Measurements from ENCODE around the gene HOXA7.

Gene HOXA7

GRCh38 chr7:27182285-27182841 is 25.9 kb upstream of the HOXA7 start:
- DNase-seq (ENCODE audit: low read depth in 3 of 3), result no peak

GRCh38 chr7:27181795-27182275 is 25.4 kb upstream of the HOXA7 start:
- DNase-seq (ENCODE audit: low read depth in 3 of 3), result no peak

- no peak for DNase-seq (ENCODE audit: low read depth in 3 of 3)
Observed at GRCh38 chr7:27180431-27181420, 24.3 kb upstream of the HOXA7 start.

- peak in 1 of 3 experiments; percentile 56 for DNase-seq (ENCODE audit: low read depth in 3 of 3)
Observed at GRCh38 chr7:27179503-27180430, 23.3 kb upstream of the HOXA7 start.

GRCh38 chr7:27179030-27179429 is 22.6 kb upstream of the HOXA7 start:
- no peak for DNase-seq (ENCODE audit: low read depth in 3 of 3)

GRCh38 chr7:27178366-27178765 is 21.9 kb upstream of the HOXA7 start:
- DNase-seq (ENCODE audit: low read depth in 3 of 3), result no peak

GRCh38 chr7:27177795-27178320 is 21.4 kb upstream of the HOXA7 start:
- DNase-seq (ENCODE audit: low read depth in 3 of 3), result no peak

- no peak for DNase-seq (ENCODE audit: low read depth in 3 of 3)
Observed at GRCh38 chr7:27176962-27177794, 20.7 kb upstream of the HOXA7 start.

- DNase-seq (ENCODE audit: low read depth in 3 of 3), result no peak
Observed at GRCh38 chr7:27176524-27176845, 20.0 kb upstream of the HOXA7 start.

- no peak for DNase-seq (ENCODE audit: low read depth in 3 of 3)
Observed at GRCh38 chr7:27175626-27176523, 19.4 kb upstream of the HOXA7 start.

GRCh38 chr7:27174874-27175625 is 18.6 kb upstream of the HOXA7 start:
- DNase-seq (ENCODE audit: low read depth in 3 of 3), result no peak

- DNase-seq (ENCODE audit: low read depth in 3 of 3), result no peak
Observed at GRCh38 chr7:27173956-27174873, 17.7 kb upstream of the HOXA7 start, which contains the start of gene HOXA10. HOXA10 (minus strand) TSS chr7:27174320; CDS start chr7:27174306, 14 bp downstream.

GRCh38 chr7:27173511-27173955 is 17.1 kb upstream of the HOXA7 start:
- DNase-seq (ENCODE audit: low read depth in 3 of 3), result no peak

- DNase-seq (ENCODE audit: low read depth in 3 of 3), result no peak
Observed at GRCh38 chr7:27172823-27173510, 16.5 kb upstream of the HOXA7 start.

GRCh38 chr7:27172315-27172774 is 15.9 kb upstream of the HOXA7 start:
- DNase-seq (ENCODE audit: low read depth in 3 of 3), result no peak

GRCh38 chr7:27171637-27172314 is 15.3 kb upstream of the HOXA7 start:
- DNase-seq (ENCODE audit: low read depth in 3 of 3), result no peak

GRCh38 chr7:27171325-27171636 is 14.8 kb upstream of the HOXA7 start:
- DNase-seq (ENCODE audit: low read depth in 3 of 3), result no peak
